HG03354 (cell line): ENCODE data around the gene SLC16A3.
"Not testable (repeated sequence)": the region's sequence is repeated elsewhere in the genome, so short reads cannot be mapped to it uniquely, and the experiment has no call there.

Experiments
- ATAC-seq: cut with Tn5 transposase; IDR thresholded peaks from one replicate; pipeline ENCODE4 v1.9.1; 2021; ENCODE audit warnings: mild to moderate bottlenecking; ENCODE audit not compliant: unreplicated experiment, poor library complexity, severe bottlenecking

The SLC16A3 gene

GRCh38 chr17:82258555-82258954 is 29.7 kb downstream of the SLC16A3 start:
- no peak for ATAC-seq

GRCh38 chr17:82259972-82260961 is 31.4 kb downstream of the SLC16A3 start:
- ATAC-seq: not testable (repeated sequence)

GRCh38 chr17:82262344-82262743 is 33.5 kb downstream of the SLC16A3 start:
- no peak for ATAC-seq

- ATAC-seq: no peak
Measured at GRCh38 chr17:82263641-82264040, 34.8 kb downstream of the SLC16A3 start.

GRCh38 chr17:82266142-82266541 is 37.3 kb downstream of the SLC16A3 start:
- no peak for ATAC-seq

- no peak for ATAC-seq
Measured at GRCh38 chr17:82267575-82268379, 38.9 kb downstream of the SLC16A3 start.

- no peak for ATAC-seq
Measured at GRCh38 chr17:82269138-82269881, 40.5 kb downstream of the SLC16A3 start.

- ATAC-seq: no peak
Measured at GRCh38 chr17:82269882-82270500, 41.1 kb downstream of the SLC16A3 start.

- ATAC-seq: no peak
Measured at GRCh38 chr17:82270651-82271050, 41.8 kb downstream of the SLC16A3 start.

- ATAC-seq: no peak
Measured at GRCh38 chr17:82271401-82271800, 42.6 kb downstream of the SLC16A3 start.

GRCh38 chr17:82272495-82273326 is 43.9 kb downstream of the SLC16A3 start:
- ATAC-seq: no peak

GRCh38 chr17:82273327-82274133 is 44.7 kb downstream of the SLC16A3 start, which contains the start of gene CSNK1D:
CSNK1D (minus strand) TSS chr17:82273700; CDS start chr17:82273381, 319 bp downstream.
- ATAC-seq: peak; percentile 84

- ATAC-seq: no peak
Measured at GRCh38 chr17:82274134-82275020, 45.5 kb downstream of the SLC16A3 start.

GRCh38 chr17:82275326-82275725 is 46.5 kb downstream of the SLC16A3 start:
- no peak for ATAC-seq

- ATAC-seq: no peak
Measured at GRCh38 chr17:82276938-82277337, 48.1 kb downstream of the SLC16A3 start.

GRCh38 chr17:82277851-82278250 is 49.0 kb downstream of the SLC16A3 start:
- ATAC-seq: no peak

GRCh38 chr17:82278308-82278707 is 49.5 kb downstream of the SLC16A3 start:
- ATAC-seq: no peak
